Measurements from ENCODE around the gene PADI6. TPM values are rescaled to one million over a fixed set of nuclear protein-coding genes. Genes with fewer than 3 reads are reported as not detected.

The PADI6 gene
- total and polyA plus RNA-seq, 2 of the 8 experiments (the other 6 are each of a cell fraction or from before 2014, with no cell fraction given), result not detected

DNA sequence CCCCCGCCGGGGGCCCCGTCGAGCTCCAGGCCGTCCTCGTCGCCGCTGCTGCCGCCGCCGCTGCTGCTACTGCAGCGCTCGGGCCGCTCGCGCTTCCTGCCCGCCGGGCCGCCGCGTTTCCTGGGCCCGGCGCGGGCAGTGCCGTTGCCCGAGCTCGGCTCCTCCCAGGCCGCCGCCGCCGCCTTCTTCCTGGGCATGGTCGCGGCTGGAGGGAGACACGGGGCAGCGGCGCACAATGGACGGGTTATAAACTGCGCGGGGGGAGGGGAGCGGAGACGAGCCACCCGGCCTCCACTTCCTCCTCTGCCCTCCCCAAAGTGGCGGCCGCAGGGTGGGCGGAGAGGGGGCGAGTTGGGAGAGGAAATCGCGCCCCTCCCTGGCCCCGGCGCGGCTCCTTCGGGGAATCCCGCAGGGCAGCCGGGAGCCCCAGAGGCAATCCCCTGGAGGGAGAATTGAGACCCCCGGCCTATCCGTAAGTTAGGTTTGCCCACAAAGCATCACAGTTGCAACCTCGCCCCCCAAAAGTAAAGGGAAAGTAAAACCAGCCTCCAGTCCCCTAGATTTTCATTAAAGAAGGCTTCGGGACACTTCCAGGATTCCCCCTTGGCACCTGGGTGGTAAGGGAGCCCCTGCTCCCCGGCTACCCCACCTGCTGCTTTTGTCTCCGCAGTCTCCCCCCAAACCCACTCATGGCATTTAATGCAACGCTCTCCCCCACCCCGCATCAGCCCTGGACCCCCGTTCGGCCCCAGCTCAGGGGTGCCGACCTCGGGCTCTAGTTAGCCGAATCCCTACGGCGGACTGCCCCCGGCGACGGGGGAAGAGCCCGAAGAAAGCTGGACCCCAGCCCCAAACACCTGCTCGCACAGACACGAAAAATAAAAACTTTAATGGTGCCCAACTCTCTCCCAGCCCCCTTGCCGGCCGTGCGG, 66.6 kb downstream of the PADI6 start:
- H2AFZ ChIP-seq (ENCODE audit: low read length), result no peak overlapping the region
- no peak overlapping the region for H3K14ac ChIP-seq (ENCODE audit: insufficient read length)
- peak overlapping the region; percentile 93; the same call in 1 of the 2 replicates for H4K8ac ChIP-seq (ENCODE audit: extremely low read depth, insufficient read depth, low read length)
- no peak overlapping the region for H2BK120ac ChIP-seq (replicated peaks; ENCODE audit: low read depth, low read length)
- H2AK5ac ChIP-seq (ENCODE audit: low read depth, low read length), result no peak overlapping the region
- H4K20me1 ChIP-seq (replicated peaks in 1 of 2; ENCODE audit: control insufficient read depth in 1 of 2, insufficient read depth in 2 of 2, low read length in 2 of 2), result peaks cover 4 to 17% of the 10 kb centered on the region in 2 experiments
- H3K18ac ChIP-seq (ENCODE audit: extremely low read depth, low read length), result peak overlapping the region; percentile 86
- 1% methylated on average over 51 of the region's 78 CpGs; no CpG with 5 or more reads in 1 of the 2 experiments for WGBS, 2 experiments (ENCODE audit: extremely low coverage in 1 of 2, insufficient coverage in 1 of 2, insufficient read length in 1 of 2, insufficient replicate concordance in 2 of 2, low coverage in 1 of 2, low lambda C conversion rate in 2 of 2, missing lambda C conversion rate in 1 of 2)
- H3K4me2 ChIP-seq (ENCODE audit: insufficient read depth in 1 of 2, low read depth in 2 of 2, low read length in 2 of 2), result peak overlapping the region; percentile 66 to 93
- peaks cover 12% of the 10 kb centered on the region for H3K79me1 ChIP-seq (ENCODE audit: low read depth, low read length)
- peaks cover 0 to 6% (median 4%) of the 10 kb centered on the region in 4 experiments; a peak in 4 of 7 replicates for H3K27me3 ChIP-seq (replicated peaks in 1 of 4; ENCODE audit: control insufficient read depth in 3 of 4, extremely low read depth in 1 of 4, insufficient read depth in 3 of 4, low read length in 3 of 4)
- H2BK5ac ChIP-seq (ENCODE audit: low read depth, low read length), result peak overlapping the region; percentile 81
- CTCF ChIA-PET (ENCODE audit: partially characterized antibody), result interaction anchor here (0.6 to 3.2 kb wide), 8 partner anchors 12 to 37 kb away, joined by 3 to 20 read pairs (median 5); no protein-coding TSS in a partner anchor
- peak overlapping the region; percentile 91 to 100 (median 94) for H3K9ac ChIP-seq (replicated peaks in 1 of 4; ENCODE audit: extremely low read depth in 1 of 4, low read depth in 3 of 4, low read length in 3 of 4)
- H2BK20ac ChIP-seq (ENCODE audit: low read length), result no peak overlapping the region
- POLR2A ChIA-PET (ENCODE audit: partially characterized antibody), result interaction anchor here (0.6 to 12.4 kb wide), 23 partner anchors 8 to 198 kb away, joined by 3 to 155 read pairs (median 6); no protein-coding TSS in a partner anchor
- peak overlapping the region; percentile 94 for H3K27ac ChIP-seq (ENCODE audit: low read depth, low read length)
- H2BK12ac ChIP-seq (ENCODE audit: low read depth, low read length), result 0 out of 2 replicates have a peak overlapping the region, but pooled peaks have one; percentile 3
- DNase-seq (ENCODE audit: low read depth in 1 of 2, low spot score in 2 of 2) (peak in 1 of 2 experiments; percentile 77), FAIRE-seq (no peak)
- peaks cover 29 to 57% of the 10 kb centered on the region in 2 experiments for H3K79me2 ChIP-seq (ENCODE audit: control insufficient read depth in 1 of 2, insufficient read depth in 2 of 2, low read length in 2 of 2)
- H3K4me3 ChIP-seq (ENCODE audit: extremely low read depth in 1 of 4, insufficient read depth in 2 of 4, low read depth in 3 of 4, low read length in 4 of 4), result peak overlapping the region; percentile 83 to 98 (median 90)
- H3K4me1 ChIP-seq (replicated peaks in 1 of 4; ENCODE audit: control insufficient read depth in 3 of 4, insufficient read depth in 4 of 4, low read length in 3 of 4), result peaks cover 30 to 48% (median 44%) of the 10 kb centered on the region in 4 experiments
- H4K5ac ChIP-seq (ENCODE audit: insufficient read length, low read depth, low read length), result peak overlapping the region; percentile 70
- no peak overlapping the region for H2BK15ac ChIP-seq (ENCODE audit: low read length)
- H4K91ac ChIP-seq (replicated peaks; ENCODE audit: insufficient read length, low read length), result peak overlapping the region; percentile 68
- H3K9me3 ChIP-seq (ENCODE audit: insufficient read depth in 2 of 2, low read depth in 1 of 2, low read length in 1 of 2), result no peaks in the 10 kb centered on the region
- H3K23me2 ChIP-seq (ENCODE audit: low read depth, low read length), result peaks cover 23% of the 10 kb centered on the region
- H3K36me3 ChIP-seq (ENCODE audit: control insufficient read depth in 2 of 4, insufficient read depth in 4 of 4, low read length in 3 of 4), result peaks cover 0 to 44% (median 7%) of the 10 kb centered on the region in 4 experiments; a peak in 5 of 8 replicates
- peak overlapping the region; percentile 21 for H3K4ac ChIP-seq (replicated peaks; ENCODE audit: insufficient read length, low read depth, low read length)
- H3K23ac ChIP-seq (ENCODE audit: insufficient read length), result no peak overlapping the region
- peak overlapping the region; percentile 86 for H3K56ac ChIP-seq (replicated peaks; ENCODE audit: insufficient read length, low read depth, low read length)
- TF ChIP-seq PHF8 (conservative IDR thresholded peaks at IDR 0.05; ENCODE audit: low read depth, low read length) (peak; percentile 63; the same call in 1 of the 2 replicates), JUN (IDR thresholded peaks at IDR 0.05; ENCODE audit: low read depth, low read length) (no peak), CTBP2 (IDR thresholded peaks at IDR 0.05; ENCODE audit: borderline replicate concordance, insufficient read depth, insufficient read length, low read length) (no peak), CREB1 (IDR thresholded peaks at IDR 0.05) (0 out of 2 replicates have a peak, but pooled peaks have one; percentile 25), EP300 (IDR thresholded peaks at IDR 0.05; ENCODE audit: borderline replicate concordance in 1 of 2, low read depth in 2 of 2, low read length in 2 of 2) (no peak), HDAC6 (IDR thresholded peaks at IDR 0.05; ENCODE audit: low read depth, low read length) (no peak), KDM4A (IDR thresholded peaks at IDR 0.05; ENCODE audit: low read depth, low read length, severe bottlenecking) (no peak)
